GM12864 (cell line): ENCODE data around the gene RNF123.

Experiments
- DNase-seq: peaks from one replicate; pipeline ENCODE4 v3.0.0-alpha.2; 2011; ENCODE audit warnings: low read depth
- H3K4me3 ChIP-seq: 2 replicates; pipeline ENCODE4 v1.5.1; 2011; ENCODE audit warnings: mild to moderate bottlenecking, low read depth, low read length, control low read depth
- CTCF ChIP-seq: IDR thresholded peaks from 2 replicates; pipeline ENCODE4 v1.5.1; 2011; ENCODE audit warnings: low read depth, mild to moderate bottlenecking, moderate library complexity, low read length, control low read depth, inconsistent platforms; ENCODE audit errors: missing control alignments

RNF123 gene

GRCh38 chr3:49703956-49704355 is 14.6 kb downstream of the RNF123 start:
- no peak overlapping the region for H3K4me3 ChIP-seq
- DNase-seq = no peak
- no peak for TF ChIP-seq CTCF

DNA sequence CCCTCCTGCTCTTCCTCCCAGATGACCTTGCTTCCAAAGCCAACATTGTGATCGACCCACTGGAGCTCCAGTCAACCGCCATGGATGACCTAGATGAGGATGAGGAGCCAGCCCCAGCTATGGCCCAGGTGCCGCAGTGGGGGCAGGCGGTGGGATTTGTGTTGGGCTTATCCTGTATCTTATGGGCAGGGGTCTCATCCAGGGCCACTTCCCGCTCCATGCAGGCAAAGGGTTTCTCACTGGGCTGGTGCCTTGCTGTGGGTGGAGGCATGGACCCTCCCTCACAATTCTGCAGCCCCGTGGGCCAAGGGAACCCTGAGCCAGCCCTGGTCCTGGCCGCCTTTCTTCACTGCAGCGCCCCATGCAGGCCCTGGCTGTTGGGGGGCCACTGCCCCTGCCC is 15.3 kb downstream of the RNF123 start:
- TF ChIP-seq CTCF = no peak
- H3K4me3 ChIP-seq = no peak overlapping the region
- no peak for DNase-seq

DNA sequence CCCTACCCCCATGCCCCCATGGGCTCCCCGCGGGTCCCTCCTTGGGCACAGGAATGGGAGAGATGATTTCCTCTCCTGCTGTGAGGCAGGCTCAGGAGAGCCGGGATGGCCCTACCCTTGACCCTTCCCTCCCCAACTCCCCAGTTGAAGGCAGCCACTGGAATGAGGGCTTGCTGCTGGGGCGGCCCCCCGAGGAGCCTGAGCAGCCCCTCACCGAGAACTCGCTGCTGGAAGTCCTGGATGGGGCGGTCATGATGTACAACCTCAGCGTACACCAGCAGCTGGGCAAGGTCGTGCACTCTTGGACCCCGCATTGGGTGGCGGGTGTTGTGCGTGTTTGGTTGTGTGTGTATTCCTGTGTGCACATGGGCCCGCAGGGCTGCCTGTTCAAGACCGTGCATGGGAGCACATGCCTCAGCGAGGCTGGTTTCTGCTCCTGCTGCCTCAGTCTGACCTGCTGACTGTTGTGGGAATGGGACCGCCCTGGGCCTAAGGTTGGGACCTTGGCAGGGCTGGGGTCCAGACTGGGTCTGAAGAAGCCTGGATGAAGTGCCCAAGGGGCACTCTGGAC is 16.1 kb downstream of the RNF123 start:
- H3K4me3 ChIP-seq = no peak overlapping the region
- DNase-seq = no peak
- no peak for TF ChIP-seq CTCF

DNA sequence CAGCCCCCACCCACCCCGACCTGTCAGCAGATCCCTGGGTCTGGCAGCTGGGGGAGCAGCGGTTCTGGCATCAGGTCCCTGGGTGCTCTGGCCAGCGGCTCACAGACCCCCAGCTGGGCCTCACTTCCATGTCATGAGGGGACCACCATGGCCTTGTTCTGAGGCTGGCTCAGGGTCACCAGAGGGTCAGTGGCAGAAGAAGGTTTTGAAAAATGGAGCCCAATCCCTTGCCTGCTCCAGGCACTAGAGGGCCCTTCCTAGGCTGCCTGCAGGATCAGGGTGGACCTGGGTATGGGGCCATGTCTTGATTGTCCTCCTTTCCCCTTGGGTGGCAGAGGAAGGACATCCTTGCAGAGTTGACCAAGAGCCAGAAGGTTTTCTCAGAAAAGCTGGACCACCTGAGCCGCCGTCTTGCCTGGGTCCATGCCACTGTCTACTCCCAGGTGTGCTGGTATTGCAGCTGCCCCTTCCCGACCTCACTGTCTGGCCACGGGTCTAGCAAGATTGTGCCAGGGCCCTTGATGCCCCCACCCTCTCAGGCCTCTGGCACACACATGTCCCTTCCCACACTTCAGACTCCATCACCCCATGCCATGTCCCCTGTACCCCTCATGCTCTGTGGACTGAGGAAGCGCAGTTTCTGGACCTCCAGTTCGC is 17.2 kb downstream of the RNF123 start:
- no peak for TF ChIP-seq CTCF

DNA sequence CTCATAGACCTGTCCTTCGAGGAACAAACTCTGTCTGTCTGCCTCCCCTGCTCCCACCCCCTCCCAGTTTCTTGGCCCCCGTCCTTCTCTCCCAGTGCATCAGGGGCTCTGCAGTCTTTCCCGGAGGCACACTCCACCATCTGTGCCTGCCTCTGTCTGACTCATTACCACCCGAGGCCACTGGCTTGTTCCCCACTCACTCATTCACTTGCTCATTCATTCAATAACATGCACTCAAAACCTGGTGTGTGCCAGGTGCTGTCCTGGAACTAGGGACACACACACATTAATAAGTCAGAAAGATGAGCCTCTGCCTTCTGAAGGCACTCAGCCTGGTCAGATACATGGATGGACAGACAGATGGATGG is 17.7 kb downstream of the RNF123 start:
- no peak for DNase-seq
- H3K4me3 ChIP-seq = no peak overlapping the region
- TF ChIP-seq CTCF = no peak

More for the DNA sequence above, 17.2 kb downstream of the RNF123 start:
- H3K4me3 ChIP-seq = no peak overlapping the region
- DNase-seq = no peak

DNA sequence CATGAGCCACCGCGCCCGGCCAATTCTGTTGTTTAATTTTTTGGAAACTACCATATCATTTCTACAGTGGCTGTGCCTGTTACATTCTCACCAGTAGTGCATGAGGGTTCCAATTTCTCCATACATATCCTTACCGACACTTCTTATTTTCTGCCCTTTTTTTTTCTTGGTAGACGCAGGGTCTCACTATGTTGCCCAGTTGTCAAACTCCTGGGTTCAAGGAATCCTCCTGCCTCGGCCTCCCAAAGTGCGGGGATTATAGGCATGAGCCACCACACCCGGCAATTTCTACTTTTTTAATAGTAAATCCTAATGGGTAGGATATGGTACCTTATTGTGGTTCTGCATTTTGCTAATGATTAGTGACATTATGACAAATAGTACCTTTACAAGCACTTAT is 20.5 kb downstream of the RNF123 start:
- no peak overlapping the region for H3K4me3 ChIP-seq
- no peak for DNase-seq
- TF ChIP-seq CTCF = no peak

DNA sequence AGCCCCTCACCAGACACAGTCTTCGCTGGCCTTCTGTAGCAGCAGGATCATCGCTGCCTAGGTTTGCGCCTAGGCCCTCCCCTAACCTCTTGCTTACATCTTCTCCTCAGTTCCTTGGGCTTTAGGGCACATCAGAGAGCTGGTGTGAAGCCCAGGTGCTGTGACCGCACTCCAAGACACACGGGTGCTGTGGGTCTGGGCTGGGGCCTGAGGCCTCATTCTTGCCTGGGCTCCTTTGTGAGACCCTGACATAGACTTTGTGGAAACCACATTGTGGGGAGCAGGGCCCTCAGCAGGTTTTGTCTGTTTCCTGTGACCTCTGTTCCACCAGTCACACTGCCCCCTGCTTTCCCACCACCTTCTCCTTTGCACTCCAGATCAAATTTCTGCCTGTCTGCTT is 22.1 kb downstream of the RNF123 start:
- DNase-seq = no peak
- no peak for TF ChIP-seq CTCF
- no peak overlapping the region for H3K4me3 ChIP-seq
